Fibroblast of skin of scalp (primary cell): ENCODE measurements around the gene AGK.
"Not testable (repeated sequence)": the region's sequence is repeated elsewhere in the genome, so short reads cannot be mapped to it uniquely, and the experiment has no call there.

Experiments used
- DNase-seq: peaks from one replicate; pipeline ENCODE4 v3.0.0-alpha.2; 2013

Gene AGK

GRCh38 chr7:141587304-141587703, 36.1 kb downstream of the AGK start:
- DNase-seq: no peak

GRCh38 chr7:141588912-141589311, 37.7 kb downstream of the AGK start:
- no peak for DNase-seq

- DNase-seq: no peak
Measured at GRCh38 chr7:141590071-141590470, 38.9 kb downstream of the AGK start.

- DNase-seq: no peak
Measured at GRCh38 chr7:141590666-141591065, 39.5 kb downstream of the AGK start.

- peak; percentile 45 for DNase-seq
Measured at GRCh38 chr7:141593134-141593533, 41.9 kb downstream of the AGK start.

GRCh38 chr7:141597966-141598365, 46.8 kb downstream of the AGK start:
- no peak for DNase-seq

- no peak for DNase-seq
Measured at GRCh38 chr7:141598408-141598807, 47.2 kb downstream of the AGK start.

GRCh38 chr7:141600168-141601006, 49.2 kb downstream of the AGK start:
- no peak for DNase-seq

- no peak for DNase-seq
Measured at GRCh38 chr7:141609576-141609975, 58.4 kb downstream of the AGK start.

- no peak for DNase-seq
Measured at GRCh38 chr7:141610671-141611070, 59.5 kb downstream of the AGK start.

- no peak for DNase-seq
Measured at GRCh38 chr7:141612861-141613260, 61.7 kb downstream of the AGK start.

- no peak for DNase-seq
Measured at GRCh38 chr7:141617280-141617679, 66.1 kb downstream of the AGK start.

GRCh38 chr7:141619745-141620144, 68.5 kb downstream of the AGK start:
- DNase-seq: no peak

- DNase-seq: no peak
Measured at GRCh38 chr7:141624763-141625162, 73.6 kb downstream of the AGK start.

GRCh38 chr7:141630621-141631020, 79.4 kb downstream of the AGK start:
- no peak for DNase-seq

- DNase-seq: no peak
Measured at GRCh38 chr7:141631525-141631924, 80.3 kb downstream of the AGK start.

- no peak for DNase-seq
Measured at GRCh38 chr7:141634065-141634464, 82.9 kb downstream of the AGK start.

GRCh38 chr7:141636053-141636452, 84.8 kb downstream of the AGK start:
- no peak for DNase-seq

- DNase-seq: no peak
Measured at GRCh38 chr7:141640239-141640840, 89.1 kb downstream of the AGK start.

GRCh38 chr7:141641876-141642275, 90.7 kb downstream of the AGK start:
- DNase-seq: no peak

GRCh38 chr7:141645188-141645587, 94.0 kb downstream of the AGK start:
- no peak for DNase-seq

GRCh38 chr7:141646826-141647480, 95.7 kb downstream of the AGK start:
- no peak for DNase-seq

- not testable (repeated sequence) for DNase-seq
Measured at GRCh38 chr7:141647701-141648100, 96.5 kb downstream of the AGK start.
